Activated CD8-positive, alpha-beta T cell treated with anti-CD3 and anti-CD28 coated beads for 36 hours (primary cell): Measurements from ENCODE around the gene NOC2L. TPM values are rescaled to one million over a fixed set of nuclear protein-coding genes. Genes with fewer than 3 reads are reported as not detected.

Experiments used
- ATAC-seq: fragments of 200-7000 bp; cut with Tn5 transposase; one replicate; pipeline ENCODE4 v1.10.0; 2021; ENCODE audit warnings: mild to moderate bottlenecking, moderate library complexity
- CTCF ChIA-PET: fragments of 350-600 bp; sonication (Branson Sonifier 250); formaldehyde crosslinking; loops from one replicate; lab custom pipeline; 2021; ENCODE audit warnings: antibody characterized with exemption; lab: Charles Lee
- POLR2A ChIA-PET: fragments of 350-600 bp; sonication (Branson Sonifier 250); formaldehyde crosslinking; loops from one replicate; lab custom pipeline; 2021; ENCODE audit warnings: antibody characterized with exemption; lab: Charles Lee
- DNase-seq: peaks from one replicate; pipeline ENCODE4 v3.0.0-alpha.2; 2020
- H3K27ac Mint-ChIP-seq: one replicate; pipeline ENCODE4 v1.8.0; 2021; ENCODE audit warnings: mild to moderate bottlenecking, mixed read lengths
- H3K27me3 Mint-ChIP-seq: one replicate; pipeline ENCODE4 v1.8.0; 2021; ENCODE audit warnings: mixed read lengths
- H3K36me3 Mint-ChIP-seq: one replicate; pipeline ENCODE4 v1.8.0; 2021; ENCODE audit warnings: low read depth, mixed read lengths
- H3K4me1 Mint-ChIP-seq: one replicate; pipeline ENCODE4 v1.8.0; 2021; ENCODE audit warnings: low read depth, mixed read lengths
- H3K4me3 Mint-ChIP-seq: one replicate; pipeline ENCODE4 v1.8.0; 2021; ENCODE audit warnings: mild to moderate bottlenecking, moderate library complexity, mixed read lengths
- H3K9me3 Mint-ChIP-seq: one replicate; pipeline ENCODE4 v1.8.0; 2021; ENCODE audit warnings: mixed read lengths
- intact Hi-C: fragments of 100-400 bp; cut with micrococcal nuclease; formaldehyde crosslinking; loops from one replicate; pipeline ENCODE4 v1.10.0; 2022
- total RNA-seq, 2 experiments: library from RNA; stranded (reverse); gene quantifications; one replicate each; pipeline ENCODE4 v1.2.3, GENCODE V29; 2021
- TF ChIP-seq, protein P1 (sequence below): fragments of 200-600 bp; IDR thresholded peaks from one replicate; pipeline ENCODE4 v1.8.0; 2022; ENCODE audit warnings: antibody characterized with exemption, mild to moderate bottlenecking

The NOC2L gene
- total RNA-seq, 2 experiments from 2014 or later, result 138 to 139 TPM

DNA sequence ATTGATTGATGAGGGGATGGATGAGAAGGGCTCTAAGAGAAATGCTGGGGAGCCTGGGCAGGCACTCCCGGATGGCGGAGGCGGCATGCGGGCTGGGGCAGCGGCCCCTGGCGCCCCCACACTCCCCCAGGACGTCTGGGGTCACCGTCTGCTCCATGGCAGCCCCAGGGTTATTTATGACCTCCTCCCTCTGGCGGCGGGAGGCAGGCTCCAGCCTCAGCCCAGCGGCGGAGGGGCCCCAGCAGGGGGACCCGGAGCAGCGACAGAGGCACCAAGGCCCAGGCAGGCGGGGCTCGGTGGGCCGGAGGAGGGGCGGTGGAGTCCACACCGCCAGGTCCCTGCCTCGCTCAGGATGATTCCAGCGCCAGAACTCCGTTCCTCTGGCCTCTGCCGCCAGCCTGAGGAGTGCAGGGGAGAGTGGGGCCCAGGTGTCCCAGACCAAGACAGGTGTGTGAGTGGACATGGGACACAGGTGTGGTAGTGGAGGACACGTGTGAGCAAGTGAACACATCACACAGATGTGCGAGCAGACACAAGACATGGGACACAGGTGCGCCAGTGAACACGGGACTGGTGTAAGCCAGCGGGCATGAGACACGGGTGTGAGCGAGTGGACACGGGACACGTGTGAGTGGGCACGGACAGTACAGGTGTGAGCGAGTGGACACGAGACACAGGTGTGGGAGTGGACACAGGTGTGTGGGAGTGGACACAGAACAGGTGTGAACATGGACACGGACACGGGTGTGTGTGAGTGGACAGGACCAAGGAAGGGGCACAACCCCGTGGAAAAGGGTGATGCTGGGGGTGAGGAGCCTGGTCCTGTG is 37.8 kb downstream of the NOC2L start:
- Mint-ChIP-seq H3K27me3 (peaks cover 40% of the 10 kb centered on the region), H3K36me3 (no peaks in the 10 kb centered on the region), H3K27ac (no peak overlapping the region), H3K4me1 (peaks cover 15% of the 10 kb centered on the region), H3K9me3 (no peaks in the 10 kb centered on the region), H3K4me3 (no peak overlapping the region)
- intact Hi-C loops, result no loop called here
- DNase-seq (no peak), ATAC-seq (peak; percentile 43)
- TF ChIP-seq, protein P1, sequence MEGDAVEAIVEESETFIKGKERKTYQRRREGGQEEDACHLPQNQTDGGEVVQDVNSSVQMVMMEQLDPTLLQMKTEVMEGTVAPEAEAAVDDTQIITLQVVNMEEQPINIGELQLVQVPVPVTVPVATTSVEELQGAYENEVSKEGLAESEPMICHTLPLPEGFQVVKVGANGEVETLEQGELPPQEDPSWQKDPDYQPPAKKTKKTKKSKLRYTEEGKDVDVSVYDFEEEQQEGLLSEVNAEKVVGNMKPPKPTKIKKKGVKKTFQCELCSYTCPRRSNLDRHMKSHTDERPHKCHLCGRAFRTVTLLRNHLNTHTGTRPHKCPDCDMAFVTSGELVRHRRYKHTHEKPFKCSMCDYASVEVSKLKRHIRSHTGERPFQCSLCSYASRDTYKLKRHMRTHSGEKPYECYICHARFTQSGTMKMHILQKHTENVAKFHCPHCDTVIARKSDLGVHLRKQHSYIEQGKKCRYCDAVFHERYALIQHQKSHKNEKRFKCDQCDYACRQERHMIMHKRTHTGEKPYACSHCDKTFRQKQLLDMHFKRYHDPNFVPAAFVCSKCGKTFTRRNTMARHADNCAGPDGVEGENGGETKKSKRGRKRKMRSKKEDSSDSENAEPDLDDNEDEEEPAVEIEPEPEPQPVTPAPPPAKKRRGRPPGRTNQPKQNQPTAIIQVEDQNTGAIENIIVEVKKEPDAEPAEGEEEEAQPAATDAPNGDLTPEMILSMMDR, result peak; percentile 23
- ChIA-PET CTCF (interaction anchor here (0.9 kb wide), 1 partner anchor 16 kb away, joined by 4 read pairs; no protein-coding TSS in a partner anchor), POLR2A (no interaction called here)

DNA sequence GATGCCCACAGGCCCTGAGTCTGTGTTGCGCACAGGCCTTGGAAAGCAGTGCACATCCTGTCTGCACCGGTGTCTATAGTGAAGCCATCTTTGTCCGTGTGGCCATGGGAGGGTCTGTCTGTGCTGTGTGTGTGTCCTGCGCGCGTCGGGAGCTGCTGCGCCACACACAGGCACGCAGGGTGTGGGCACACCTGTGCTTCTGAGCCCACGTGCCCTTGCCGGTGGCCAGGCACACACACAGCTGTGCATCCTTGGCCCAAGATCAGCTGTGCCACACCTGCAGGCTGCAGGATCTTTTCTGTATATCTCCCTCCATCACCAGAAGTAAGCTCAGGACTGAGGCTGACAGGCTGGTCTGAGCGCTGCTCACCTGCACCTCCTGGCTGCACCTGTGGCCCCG is 38.5 kb downstream of the NOC2L start:
- Mint-ChIP-seq H3K4me1 (peaks cover 15% of the 10 kb centered on the region), H3K27ac (no peak overlapping the region), H3K9me3 (no peaks in the 10 kb centered on the region), H3K36me3 (no peaks in the 10 kb centered on the region), H3K27me3 (peaks cover 34% of the 10 kb centered on the region), H3K4me3 (no peak overlapping the region)
- TF ChIP-seq, protein P1, result no peak
- ChIA-PET POLR2A (no interaction called here), CTCF (interaction anchor here (0.9 kb wide), 1 partner anchor 16 kb away, joined by 4 read pairs; no protein-coding TSS in a partner anchor)
- ATAC-seq (no peak), DNase-seq (no peak)
- intact Hi-C loops, result no loop called here

DNA sequence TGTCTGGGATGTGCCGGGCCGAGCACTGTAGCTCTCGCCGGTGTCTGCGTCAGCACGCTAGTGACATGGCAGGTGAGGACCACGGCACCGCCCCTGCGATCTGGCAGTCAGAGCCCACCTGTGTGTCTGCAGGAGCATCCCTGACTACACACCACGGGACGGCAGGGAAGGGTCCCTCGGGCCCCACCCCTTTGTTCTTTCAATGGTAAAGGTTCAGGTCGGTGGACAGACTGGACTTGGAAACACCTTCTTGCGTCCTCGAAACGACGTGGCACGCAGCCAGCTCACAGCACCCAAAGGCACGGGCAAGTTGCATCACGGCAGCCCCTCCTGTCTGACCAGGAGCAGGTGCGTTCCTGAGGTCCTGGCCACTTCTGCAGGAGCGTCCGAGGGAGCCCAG is 39.0 kb downstream of the NOC2L start:
- Mint-ChIP-seq H3K9me3 (no peaks in the 10 kb centered on the region), H3K4me1 (peaks cover 15% of the 10 kb centered on the region), H3K36me3 (no peaks in the 10 kb centered on the region), H3K4me3 (no peak overlapping the region), H3K27me3 (peaks cover 34% of the 10 kb centered on the region), H3K27ac (no peak overlapping the region)
- no peak for ATAC-seq
- ChIA-PET CTCF (interaction anchor here (0.9 kb wide), 1 partner anchor 15 kb away, joined by 4 read pairs; no protein-coding TSS in a partner anchor), POLR2A (no interaction called here)
- no peak for DNase-seq
- TF ChIP-seq, protein P1, result no peak
- intact Hi-C loops, result no loop called here

DNA sequence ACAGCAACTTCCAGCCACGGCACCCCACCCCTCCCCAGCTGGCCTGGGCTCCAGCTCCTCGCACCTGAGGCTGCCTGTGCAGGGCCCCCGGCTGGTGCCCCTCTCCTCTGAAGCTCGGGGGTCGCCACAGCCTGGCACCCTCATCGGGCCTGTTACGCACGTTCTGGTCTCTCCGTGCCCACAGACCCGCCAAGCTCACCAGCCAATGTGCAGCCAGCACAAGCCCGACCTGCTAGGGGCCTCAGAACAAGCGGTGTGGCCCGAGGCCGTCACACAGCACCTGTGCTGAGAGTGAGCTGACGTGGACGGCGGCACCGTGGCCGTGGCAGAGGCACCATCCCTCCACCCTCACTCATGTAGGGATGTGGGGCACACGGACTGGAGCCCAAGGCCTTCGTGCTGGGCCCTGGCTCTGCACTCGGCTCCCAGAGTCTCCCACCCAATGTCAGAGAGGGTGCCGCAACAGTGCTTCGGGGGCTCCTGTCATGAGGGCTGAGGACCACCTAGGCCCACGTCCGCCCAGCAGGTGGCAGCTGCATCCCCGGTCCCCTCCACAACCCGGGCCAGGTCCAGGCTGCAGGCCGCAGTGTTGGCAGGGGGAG is 39.7 kb downstream of the NOC2L start:
- POLR2A ChIA-PET, result no interaction called here
- peaks cover 15% of the 10 kb centered on the region for H3K4me1 Mint-ChIP-seq

More for the DNA sequence above, 39.7 kb downstream of the NOC2L start:
- H3K9me3 Mint-ChIP-seq, result no peaks in the 10 kb centered on the region
- TF ChIP-seq, protein P1, result no peak
- no peak for DNase-seq
- no peak overlapping the region for H3K4me3 Mint-ChIP-seq
- no peaks in the 10 kb centered on the region for H3K36me3 Mint-ChIP-seq
- ATAC-seq, result no peak
- CTCF ChIA-PET, result no interaction called here
- intact Hi-C loops, result no loop called here
- peaks cover 31% of the 10 kb centered on the region for H3K27me3 Mint-ChIP-seq
- no peak overlapping the region for H3K27ac Mint-ChIP-seq
